T-helper 2 cell treated with Interferon-gamma antibody and Interleukin-4, amounts not matched to agents 5 μg/mL and 100 μg/mL, for 36 hours (primary cell): ENCODE results near the gene PALLD.

Experiments used
- DNase-seq: peaks from one replicate; pipeline ENCODE4 v3.0.0; 2021; ENCODE audit warnings: low spot score
- H3K27ac Mint-ChIP-seq: one replicate; pipeline ENCODE4 v1.8.0; 2021; ENCODE audit warnings: mild to moderate bottlenecking, mixed read lengths
- H3K27me3 Mint-ChIP-seq: one replicate; pipeline ENCODE4 v1.8.0; 2021; ENCODE audit warnings: low read depth, mixed read lengths
- H3K36me3 Mint-ChIP-seq: one replicate; pipeline ENCODE4 v1.8.0; 2021; ENCODE audit warnings: low read depth, mixed read lengths
- H3K4me1 Mint-ChIP-seq: one replicate; pipeline ENCODE4 v1.8.0; 2021; ENCODE audit warnings: low read depth, mixed read lengths
- H3K4me3 Mint-ChIP-seq: one replicate; pipeline ENCODE4 v1.8.0; 2022; ENCODE audit warnings: mild to moderate bottlenecking, moderate library complexity, mixed read lengths
- H3K9me3 Mint-ChIP-seq: one replicate; pipeline ENCODE4 v1.8.0; 2021; ENCODE audit warnings: mixed read lengths

Gene PALLD

DNA sequence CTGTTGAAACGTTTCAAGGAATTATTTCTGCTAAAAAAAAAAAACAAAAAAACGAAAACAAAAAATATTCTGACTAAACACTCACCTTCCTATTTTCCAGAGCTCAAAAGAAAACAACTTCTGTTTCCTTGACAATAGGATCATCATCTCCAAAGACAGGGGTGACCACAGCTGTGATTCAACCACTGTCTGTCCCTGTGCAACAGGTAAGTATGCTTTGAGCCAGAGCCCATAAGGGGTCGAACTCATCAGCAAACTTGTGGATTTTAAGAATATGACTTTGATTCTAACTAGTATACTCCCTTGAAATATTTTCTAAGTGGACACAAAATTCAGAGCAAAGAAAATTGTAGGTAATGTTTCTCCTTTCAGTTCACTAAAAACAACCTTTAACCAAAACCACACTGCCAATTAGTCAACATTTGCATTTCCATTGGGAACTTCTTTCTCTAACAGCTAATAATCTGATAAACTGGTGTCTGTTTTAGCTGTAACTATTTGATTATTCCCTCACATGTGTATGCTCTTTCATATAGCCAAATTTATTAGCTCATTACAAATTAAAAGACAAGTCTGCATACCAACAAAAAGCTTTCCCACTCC, 186.1 kb downstream of the PALLD start:
- peaks cover 12% of the 10 kb centered on the region for H3K27me3 Mint-ChIP-seq
- no peak overlapping the region for H3K4me3 Mint-ChIP-seq
- no peaks in the 10 kb centered on the region for H3K36me3 Mint-ChIP-seq
- no peak overlapping the region for H3K27ac Mint-ChIP-seq
- DNase-seq: no peak
- no peaks in the 10 kb centered on the region for H3K9me3 Mint-ChIP-seq
- no peaks in the 10 kb centered on the region for H3K4me1 Mint-ChIP-seq

- Mint-ChIP-seq H3K36me3 (no peaks in the 10 kb centered on the region), H3K4me3 (no peak overlapping the region), H3K9me3 (no peaks in the 10 kb centered on the region), H3K27me3 (peaks cover 12% of the 10 kb centered on the region), H3K4me1 (no peaks in the 10 kb centered on the region), H3K27ac (no peak overlapping the region)
- no peak for DNase-seq
These were observed 186.7 kb downstream of the PALLD start for GRCh38 chr4:168683595-168683994.

- H3K27ac Mint-ChIP-seq: no peak overlapping the region
- H3K9me3 Mint-ChIP-seq: no peaks in the 10 kb centered on the region
- H3K27me3 Mint-ChIP-seq: peaks cover 12% of the 10 kb centered on the region
- no peak for DNase-seq
- no peaks in the 10 kb centered on the region for H3K36me3 Mint-ChIP-seq
- H3K4me1 Mint-ChIP-seq: no peaks in the 10 kb centered on the region
- no peak overlapping the region for H3K4me3 Mint-ChIP-seq
These were observed 188.4 kb downstream of the PALLD start for GRCh38 chr4:168685136-168685809.

- DNase-seq: no peak
These were observed 191.7 kb downstream of the PALLD start for GRCh38 chr4:168688584-168688983.

DNA sequence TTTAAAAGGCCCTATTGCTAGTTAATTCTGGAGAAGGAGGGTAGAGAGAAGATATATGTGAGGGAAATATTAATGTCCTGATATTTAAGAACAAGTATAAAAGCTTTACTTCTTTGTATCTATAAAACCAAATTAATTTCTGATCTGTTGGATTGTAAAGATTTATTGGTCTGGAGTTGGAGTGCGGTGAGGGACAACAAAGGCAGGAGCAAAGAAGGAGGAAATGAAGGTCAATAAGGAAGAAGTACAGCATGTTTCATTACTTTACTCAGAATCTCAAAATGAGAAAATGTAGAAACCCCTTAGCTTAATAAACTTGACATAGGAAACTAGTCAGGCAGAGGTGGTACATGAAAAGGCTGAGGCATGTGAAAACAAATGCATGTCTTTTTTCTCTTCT, 192.9 kb downstream of the PALLD start:
- H3K27me3 Mint-ChIP-seq: peaks cover 24% of the 10 kb centered on the region
- DNase-seq: no peak
- peaks cover 2% of the 10 kb centered on the region for H3K4me1 Mint-ChIP-seq
- H3K4me3 Mint-ChIP-seq: no peak overlapping the region
- no peak overlapping the region for H3K27ac Mint-ChIP-seq
- no peaks in the 10 kb centered on the region for H3K36me3 Mint-ChIP-seq
- H3K9me3 Mint-ChIP-seq: no peaks in the 10 kb centered on the region

More at GRCh38 chr4:168688584-168688983, 191.7 kb downstream of the PALLD start:
- peaks cover 2% of the 10 kb centered on the region for H3K4me1 Mint-ChIP-seq
- H3K27ac Mint-ChIP-seq: no peak overlapping the region
- peaks cover 15% of the 10 kb centered on the region for H3K27me3 Mint-ChIP-seq
- no peaks in the 10 kb centered on the region for H3K36me3 Mint-ChIP-seq
- no peaks in the 10 kb centered on the region for H3K9me3 Mint-ChIP-seq
- no peak overlapping the region for H3K4me3 Mint-ChIP-seq

- Mint-ChIP-seq H3K9me3 (no peaks in the 10 kb centered on the region), H3K4me1 (peaks cover 2% of the 10 kb centered on the region), H3K36me3 (no peaks in the 10 kb centered on the region), H3K27ac (no peak overlapping the region), H3K4me3 (no peak overlapping the region), H3K27me3 (peaks cover 21% of the 10 kb centered on the region)
- no peak for DNase-seq
These were observed 193.3 kb downstream of the PALLD start for GRCh38 chr4:168690199-168690598.

- no peak for DNase-seq
- no peak overlapping the region for H3K27ac Mint-ChIP-seq
- no peak overlapping the region for H3K4me3 Mint-ChIP-seq
- H3K27me3 Mint-ChIP-seq: peaks cover 22% of the 10 kb centered on the region
- H3K36me3 Mint-ChIP-seq: no peaks in the 10 kb centered on the region
- H3K9me3 Mint-ChIP-seq: no peaks in the 10 kb centered on the region
- H3K4me1 Mint-ChIP-seq: peaks cover 2% of the 10 kb centered on the region
These were observed 194.9 kb downstream of the PALLD start for GRCh38 chr4:168691631-168692369.

DNA sequence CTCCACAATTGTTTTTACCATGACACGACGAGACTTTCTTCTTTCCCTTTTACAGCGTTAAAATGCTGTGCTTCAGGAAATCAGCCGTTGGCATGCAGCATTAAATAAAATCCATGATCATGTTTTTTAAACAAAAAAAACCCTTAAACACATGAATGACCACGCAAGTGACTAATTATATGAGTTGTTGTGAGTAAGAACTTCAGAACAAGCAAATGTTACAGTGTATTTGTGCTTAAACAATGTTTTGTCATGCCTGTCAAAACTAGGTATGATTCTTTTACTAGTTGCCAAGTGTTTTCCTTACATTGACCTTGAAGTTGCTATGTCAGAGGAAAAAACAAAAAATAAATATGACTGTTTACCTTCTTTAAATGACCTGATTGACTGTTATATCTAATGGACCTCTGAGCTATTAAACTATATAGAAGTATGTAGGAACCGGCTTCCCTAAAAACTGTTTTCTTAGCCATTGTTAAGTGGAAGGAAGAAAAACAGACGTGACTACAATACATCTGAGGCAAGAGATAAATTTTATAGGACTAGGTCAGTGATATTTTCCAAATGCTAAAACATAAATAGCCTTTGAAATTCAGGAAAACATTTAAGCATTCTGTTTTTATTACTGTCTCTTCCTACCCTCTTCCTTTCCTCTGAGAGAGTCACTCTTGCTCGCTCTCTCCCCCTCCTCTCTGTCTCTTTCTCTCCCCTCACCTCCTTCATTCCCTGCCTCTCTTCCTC, 197.1 kb downstream of the PALLD start:
- no peak for DNase-seq
- Mint-ChIP-seq H3K27ac (no peak overlapping the region), H3K4me3 (no peak overlapping the region), H3K9me3 (no peaks in the 10 kb centered on the region), H3K27me3 (peaks cover 30% of the 10 kb centered on the region), H3K36me3 (no peaks in the 10 kb centered on the region), H3K4me1 (peaks cover 2% of the 10 kb centered on the region)

DNA sequence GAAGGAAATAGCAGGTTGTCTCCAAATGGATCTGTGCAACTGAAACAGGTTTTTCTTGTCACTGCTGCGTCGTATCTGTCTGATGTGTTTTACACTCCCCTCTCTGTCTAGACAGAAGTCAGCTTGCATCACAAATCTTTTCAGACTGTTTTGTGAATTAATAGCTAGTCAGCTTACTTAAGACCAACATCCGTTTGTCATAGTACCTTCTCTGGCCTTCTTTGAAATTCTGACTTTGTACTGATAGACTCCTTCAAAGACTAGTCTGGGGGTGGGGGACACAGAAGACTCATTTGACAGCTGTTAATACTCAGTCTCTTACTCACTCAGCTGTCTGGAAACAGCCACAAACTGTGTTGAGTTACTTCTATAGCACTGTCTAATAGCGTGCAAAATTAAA, 197.8 kb downstream of the PALLD start:
- Mint-ChIP-seq H3K9me3 (no peaks in the 10 kb centered on the region), H3K4me3 (no peak overlapping the region), H3K36me3 (no peaks in the 10 kb centered on the region), H3K4me1 (peaks cover 2% of the 10 kb centered on the region), H3K27ac (no peak overlapping the region), H3K27me3 (peaks cover 30% of the 10 kb centered on the region)
- DNase-seq: no peak

- H3K4me1 Mint-ChIP-seq: peaks cover 2% of the 10 kb centered on the region
- DNase-seq: no peak
- no peak overlapping the region for H3K27ac Mint-ChIP-seq
- no peaks in the 10 kb centered on the region for H3K36me3 Mint-ChIP-seq
- no peaks in the 10 kb centered on the region for H3K9me3 Mint-ChIP-seq
- no peak overlapping the region for H3K4me3 Mint-ChIP-seq
- H3K27me3 Mint-ChIP-seq: peaks cover 30% of the 10 kb centered on the region
These were observed 198.4 kb downstream of the PALLD start for GRCh38 chr4:168695288-168695687.

GRCh38 chr4:168696280-168696679, 199.4 kb downstream of the PALLD start:
- Mint-ChIP-seq H3K27ac (no peak overlapping the region), H3K9me3 (no peaks in the 10 kb centered on the region), H3K36me3 (no peaks in the 10 kb centered on the region), H3K4me1 (peaks cover 2% of the 10 kb centered on the region), H3K4me3 (no peak overlapping the region), H3K27me3 (peaks cover 30% of the 10 kb centered on the region)
- no peak for DNase-seq

DNA sequence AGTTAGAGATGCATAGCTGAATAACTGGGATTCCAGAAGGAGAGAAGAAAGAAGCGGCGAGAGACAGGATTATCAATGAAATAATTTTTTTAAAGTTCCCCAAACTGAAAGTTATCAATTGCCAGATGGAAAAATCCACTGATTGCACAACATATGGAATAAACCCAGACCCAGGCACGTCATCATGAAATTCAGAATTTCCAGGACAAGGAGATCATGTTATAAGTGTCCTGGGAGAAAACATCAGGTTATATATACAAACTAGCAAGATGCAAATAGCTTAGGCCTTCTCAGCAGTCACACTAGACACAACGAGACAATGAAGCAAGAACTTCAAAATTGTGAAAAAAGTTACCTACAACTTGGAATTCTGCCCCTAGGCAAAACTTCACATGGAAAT, 200.0 kb downstream of the PALLD start:
- Mint-ChIP-seq H3K27me3 (peaks cover 30% of the 10 kb centered on the region), H3K4me1 (peaks cover 2% of the 10 kb centered on the region), H3K27ac (no peak overlapping the region), H3K9me3 (no peaks in the 10 kb centered on the region), H3K4me3 (no peak overlapping the region), H3K36me3 (no peaks in the 10 kb centered on the region)
- no peak for DNase-seq

DNA sequence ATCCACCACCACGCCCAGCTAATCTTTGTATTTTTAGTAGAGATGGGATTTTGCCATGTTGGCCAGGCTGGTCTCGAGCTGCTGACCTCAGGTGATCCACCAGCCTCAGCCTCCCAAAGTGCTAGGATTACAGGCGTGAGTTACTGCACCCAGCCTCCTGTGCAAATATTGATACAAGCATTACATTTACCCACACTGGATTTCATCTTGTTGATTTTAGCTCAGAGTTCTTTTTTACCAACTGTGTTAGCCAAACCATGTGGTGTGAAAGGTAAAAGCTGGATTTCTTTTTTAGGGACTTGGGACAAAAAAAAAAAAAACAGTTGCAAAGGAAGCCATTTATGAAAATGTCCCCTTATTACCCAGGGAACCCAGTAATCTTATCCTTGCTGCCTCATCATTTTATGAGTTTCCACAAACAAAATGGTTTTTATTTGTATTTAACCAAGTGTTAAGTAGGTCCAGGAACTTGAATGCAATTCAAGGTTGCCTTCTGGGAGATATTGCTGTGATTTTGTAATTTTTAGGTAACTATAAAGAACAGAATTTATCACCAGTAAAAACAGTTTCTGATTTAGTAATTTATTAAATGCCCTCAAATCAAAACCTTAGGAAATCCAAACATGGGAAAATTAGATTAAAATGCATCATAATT, 202.5 kb downstream of the PALLD start:
- Mint-ChIP-seq H3K9me3 (no peaks in the 10 kb centered on the region), H3K4me1 (no peaks in the 10 kb centered on the region), H3K27ac (no peak overlapping the region), H3K27me3 (peaks cover 16% of the 10 kb centered on the region), H3K36me3 (no peaks in the 10 kb centered on the region), H3K4me3 (no peak overlapping the region)
- DNase-seq: no peak
